K562 (cell line): ENCODE results near the gene CYYR1. TPM values are rescaled to one million over a fixed set of nuclear protein-coding genes. Genes with fewer than 3 reads are reported as not detected.

Source experiments
- ATAC-seq: fragments of 200-7000 bp; cut with Tn5 transposase; 3 replicates; pipeline ENCODE4 v1.9.1; 2020; ENCODE audit warnings: moderate library complexity
- BruUV-seq: library from RNA; stranded (reverse); fragments of 400-500 nt; replicated peaks from 2 replicates; lab custom pipeline; 2021; lab: Mats Ljungman, UMichigan
- CTCF ChIA-PET: fragments of 300-600 bp; formaldehyde crosslinking; extraction: SDS; loops from one replicate; lab custom pipeline; 2021; ENCODE audit warnings: low intra/inter-chr PET ratio; lab: Yijun Ruan, JAX
- POLR2A ChIA-PET: fragments of 300-600, 350-650 bp; sonication (Branson Sonifier 250); formaldehyde crosslinking; extraction: SDS; loops from one replicate; lab custom pipeline; 2021; ENCODE audit warnings: antibody characterized with exemption, inconsistent platforms; lab: Yijun Ruan, JAX
- DNase-seq, 4 experiments: peaks; one replicate each; pipeline versions ENCODE4 v3.0.0 to v3.0.0-alpha.2; 2011 to 2018; ENCODE audit warnings: low spot score in 3 of 4, mixed read lengths in 3 of 4; ENCODE audit errors: extremely low read depth in 1 of 4
- FAIRE-seq: peaks from 2 replicates; lab custom pipeline; 2011; peaks lifted over from hg19 to GRCh38; lab: Jason Lieb, UNC
- H2AFZ ChIP-seq: 2 replicates; pipeline ENCODE4 v1.6.0; 2011; ENCODE audit warnings: low read depth, low read length, control low read depth, inconsistent platforms
- H3K27ac ChIP-seq: fragments of 200-600 bp; 3 replicates; pipeline ENCODE4 v1.8.0; 2011; ENCODE audit warnings: low read depth, mild to moderate bottlenecking, control low read depth, inconsistent platforms, low read length, moderate library complexity, mixed read lengths; ENCODE audit errors: extremely low read depth
- H3K27me3 ChIP-seq, 2 experiments: fragments of 300-600 bp in 1 of 2; 2 replicates in 1 of 2; 3 replicates in 1 of 2; pipeline versions ENCODE4 v1.6.0 to v1.8.0; 2011; ENCODE audit warnings: inconsistent platforms in 2 of 2, low read length in 2 of 2, mild to moderate bottlenecking in 1 of 2, mixed read lengths in 1 of 2, moderate library complexity in 1 of 2; ENCODE audit not compliant: control insufficient read depth in 2 of 2, insufficient read depth in 2 of 2
- H3K36me3 ChIP-seq: fragments of 300-600 bp; 3 replicates; pipeline ENCODE4 v1.8.0; 2011; ENCODE audit warnings: mild to moderate bottlenecking, low read length, inconsistent platforms; ENCODE audit not compliant: control insufficient read depth, insufficient read depth
- H3K4me1 ChIP-seq, 2 experiments: fragments of 200-600 bp in 1 of 2; replicated peaks in 1 of 2; 2 replicates in 1 of 2; 3 replicates in 1 of 2; pipeline versions ENCODE4 v1.5.1 to v1.8.0; 2011; ENCODE audit warnings: inconsistent platforms in 2 of 2, low read length in 2 of 2, mild to moderate bottlenecking in 1 of 2, mixed read lengths in 1 of 2, moderate library complexity in 1 of 2; ENCODE audit not compliant: control insufficient read depth in 2 of 2, insufficient read depth in 2 of 2
- H3K4me2 ChIP-seq: 2 replicates; pipeline ENCODE4 v1.6.1; 2011; ENCODE audit warnings: low read length, control low read depth, inconsistent platforms, mixed read lengths; ENCODE audit not compliant: insufficient read depth
- H3K4me3 ChIP-seq: fragments of 200-600 bp; sonication (generic), shearing (Covaris generic); 2 replicates; pipeline ENCODE4 v1.5.1; 2016; ENCODE audit warnings: control low read depth, inconsistent platforms
- H3K79me2 ChIP-seq: fragments of 200-600 bp; 3 replicates; pipeline ENCODE4 v1.8.0; 2011; ENCODE audit warnings: low read length, inconsistent platforms; ENCODE audit not compliant: control insufficient read depth, insufficient read depth
- H3K9ac ChIP-seq, 2 experiments: 2 replicates each; pipeline versions ENCODE4 v1.6.0 to v1.6.1; 2011; ENCODE audit warnings: low read depth in 2 of 2, low read length in 2 of 2, control low read depth in 1 of 2, inconsistent platforms in 1 of 2, mild to moderate bottlenecking in 1 of 2, mixed read lengths in 1 of 2; ENCODE audit not compliant: insufficient read depth in 1 of 2
- H3K9me1 ChIP-seq: one replicate; pipeline ENCODE4 v1.6.0; 2011; ENCODE audit warnings: inconsistent platforms, mild to moderate bottlenecking, low read length, moderate library complexity; ENCODE audit not compliant: control insufficient read depth, insufficient read depth
- H3K9me3 ChIP-seq: replicated peaks from 2 replicates; pipeline ENCODE4 v1.5.1; 2011; ENCODE audit warnings: low read depth, low read length, inconsistent platforms; ENCODE audit not compliant: control insufficient read depth, insufficient read depth
- H4K20me1 ChIP-seq: replicated peaks from 2 replicates; pipeline ENCODE4 v1.6.1; 2011; ENCODE audit warnings: low read length, inconsistent platforms, mixed read lengths; ENCODE audit not compliant: control insufficient read depth, insufficient read depth
- E2F3 ChIP-seq: fragments of 250-450 bp; sonication (Bioruptor Pico); IDR thresholded peaks from 2 replicates; pipeline ENCODE4 v1.4.0; 2020; ENCODE audit warnings: mild to moderate bottlenecking
- MCM5 ChIP-seq: fragments of 450-650 bp; IDR thresholded peaks from 2 replicates; pipeline ENCODE4 v1.6.1; 2016; ENCODE audit warnings: low read depth
- PTRF ChIP-seq: fragments of 450-650 bp; IDR thresholded peaks from 2 replicates; pipeline ENCODE4 v1.6.1; 2016; ENCODE audit warnings: mild to moderate bottlenecking, missing genetic modification characterization, missing compliant biosample characterization
- ZNF133 ChIP-seq: fragments of 250-450 bp; sonication (Bioruptor Pico); IDR thresholded peaks from 2 replicates; pipeline ENCODE4 v1.4.0; 2020; ENCODE audit warnings: mild to moderate bottlenecking
- ZNF253 ChIP-seq: fragments of 250-450 bp; sonication (Bioruptor Pico); conservative IDR thresholded peaks from 2 replicates; pipeline ENCODE4 v1.6.1; 2021; ENCODE audit warnings: mild to moderate bottlenecking
- ZNF311 ChIP-seq: fragments of 250-450 bp; sonication (Bioruptor Pico); IDR thresholded peaks from 2 replicates; pipeline ENCODE4 v1.4.0; 2020; ENCODE audit warnings: mild to moderate bottlenecking, moderate library complexity
- ZNF766 ChIP-seq: fragments of 200-800 bp; sonication (Bioruptor generic); conservative IDR thresholded peaks from 2 replicates; pipeline ENCODE4 v1.6.1; 2016; ENCODE audit warnings: missing genetic modification characterization, missing compliant biosample characterization
- ZSCAN32 ChIP-seq: fragments of 450-650 bp; formaldehyde crosslinking; IDR thresholded peaks from 2 replicates; pipeline ENCODE4 v1.4.0; 2020; ENCODE audit warnings: mild to moderate bottlenecking, moderate library complexity
- in situ Hi-C: fragments of 300-500 bp; cut with MboI; formaldehyde crosslinking; loops from 4 replicates; pipeline ENCODE4 v1.15.0; 2018; ENCODE audit warnings: inconsistent platforms, mixed read lengths
- intact Hi-C: fragments of 100-400 bp; cut with micrococcal nuclease; formaldehyde crosslinking; loops from 2 replicates; pipeline ENCODE4 v1.14.2; 2022
- polyA plus RNA-seq, 8 experiments: library from polyadenylated mRNA; depleted of rRNA in 4 of 8; stranded (reverse) in 5 of 8; unstranded in 3 of 8; fragments of >200 nt; fragmentation: Nextera tagmentation in 2 of 8; fragmentation: Illumina TruSeq in 1 of 8; extraction: Ambion mirVana in 2 of 8; extraction: Trizol in 1 of 8; gene quantifications; 2 replicates each; pipeline versions ENCODE4 v1.2.1 to v1.2.3, GENCODE V29; 2011 to 2014; ENCODE audit warnings: inconsistent platforms in 1 of 8, missing spikeins in 1 of 8
- total RNA-seq, 7 experiments: library from RNA; depleted of rRNA in 6 of 7; stranded (reverse); fragments of >200 nt in 6 of 7; fragmentation: Illumina TruSeq in 2 of 7; extraction: Trizol in 2 of 7; gene quantifications; 2 replicates each; pipeline versions ENCODE4 v1.2.1 to v1.2.3, GENCODE V29; 2011 to 2021; ENCODE audit warnings: low replicate concordance in 1 of 7
- TF ChIP-seq, protein P1 (sequence below): fragments of 450-650 bp; IDR thresholded peaks from 2 replicates; pipeline ENCODE4 v1.6.1; 2016; ENCODE audit warnings: mild to moderate bottlenecking
- TF ChIP-seq, protein P2 (sequence below): sonication (generic); formaldehyde crosslinking; IDR thresholded peaks from 2 replicates; pipeline ENCODE4 v1.8.0; 2023; ENCODE audit warnings: missing genetic modification reagents, mild to moderate bottlenecking, borderline replicate concordance
- TF ChIP-seq, protein P3 (sequence below), 3 experiments: IDR thresholded peaks in 2 of 3; conservative IDR thresholded peaks in 1 of 3; 2 replicates each; pipeline ENCODE4 v1.5.1; 2011 to 2012; ENCODE audit warnings: low read length in 3 of 3, mild to moderate bottlenecking in 3 of 3, control low read depth in 2 of 3, improper control_type of control experiment in 1 of 3, inconsistent platforms in 1 of 3, low read depth in 1 of 3, mixed read lengths in 1 of 3, moderate library complexity in 1 of 3; ENCODE audit not compliant: insufficient read depth in 2 of 3
- TF ChIP-seq, protein P4 (sequence below), 2 experiments: fragments of 200-800 bp in 1 of 2; sonication (Bioruptor generic) in 1 of 2; sonication (generic) in 1 of 2; formaldehyde crosslinking in 1 of 2; IDR thresholded peaks in 1 of 2; conservative IDR thresholded peaks in 1 of 2; 2 replicates each; pipeline versions ENCODE4 v1.5.0 to v1.6.1; 2016 to 2020; ENCODE audit warnings: missing compliant biosample characterization in 1 of 2, missing genetic modification characterization in 1 of 2, missing genetic modification reagents in 1 of 2

Gene CYYR1
- total and polyA plus RNA-seq, 9 of the 15 experiments (the other 6 are each of a cell fraction or from before 2014, with no cell fraction given) = not detected

DNA sequence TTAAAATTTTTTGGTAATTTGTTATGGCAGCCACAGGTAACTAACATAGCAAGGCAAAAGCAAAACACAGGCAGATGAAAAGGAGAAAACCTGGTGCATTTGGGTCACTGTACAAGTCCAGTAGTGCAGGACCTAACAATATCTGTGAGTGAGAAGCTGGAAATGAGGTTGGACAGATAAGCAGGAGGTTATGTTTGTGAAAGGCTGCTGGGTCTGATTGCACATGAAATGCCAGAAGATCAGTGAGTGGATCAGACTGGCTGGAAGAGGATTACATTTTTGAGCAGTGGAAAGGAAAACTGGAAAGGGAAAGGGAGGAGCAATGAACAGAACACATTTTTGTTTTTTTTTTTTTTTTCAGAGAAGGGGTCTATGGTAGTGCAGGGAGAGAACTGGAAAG is 73.6 kb downstream of the CYYR1 start:
- H3K9ac ChIP-seq = no peak overlapping the region
- ATAC-seq (no peak), DNase-seq (no peak), FAIRE-seq (no peak)
- H4K20me1 ChIP-seq = no peaks in the 10 kb centered on the region
- no peaks in the 10 kb centered on the region for H3K4me1 ChIP-seq
- H2AFZ ChIP-seq = no peak overlapping the region
- no peak overlapping the region for H3K4me2 ChIP-seq
- no peaks in the 10 kb centered on the region for H3K79me2 ChIP-seq
- TF ChIP-seq, protein P1, sequence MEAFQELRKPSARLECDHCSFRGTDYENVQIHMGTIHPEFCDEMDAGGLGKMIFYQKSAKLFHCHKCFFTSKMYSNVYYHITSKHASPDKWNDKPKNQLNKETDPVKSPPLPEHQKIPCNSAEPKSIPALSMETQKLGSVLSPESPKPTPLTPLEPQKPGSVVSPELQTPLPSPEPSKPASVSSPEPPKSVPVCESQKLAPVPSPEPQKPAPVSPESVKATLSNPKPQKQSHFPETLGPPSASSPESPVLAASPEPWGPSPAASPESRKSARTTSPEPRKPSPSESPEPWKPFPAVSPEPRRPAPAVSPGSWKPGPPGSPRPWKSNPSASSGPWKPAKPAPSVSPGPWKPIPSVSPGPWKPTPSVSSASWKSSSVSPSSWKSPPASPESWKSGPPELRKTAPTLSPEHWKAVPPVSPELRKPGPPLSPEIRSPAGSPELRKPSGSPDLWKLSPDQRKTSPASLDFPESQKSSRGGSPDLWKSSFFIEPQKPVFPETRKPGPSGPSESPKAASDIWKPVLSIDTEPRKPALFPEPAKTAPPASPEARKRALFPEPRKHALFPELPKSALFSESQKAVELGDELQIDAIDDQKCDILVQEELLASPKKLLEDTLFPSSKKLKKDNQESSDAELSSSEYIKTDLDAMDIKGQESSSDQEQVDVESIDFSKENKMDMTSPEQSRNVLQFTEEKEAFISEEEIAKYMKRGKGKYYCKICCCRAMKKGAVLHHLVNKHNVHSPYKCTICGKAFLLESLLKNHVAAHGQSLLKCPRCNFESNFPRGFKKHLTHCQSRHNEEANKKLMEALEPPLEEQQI = no peak
- TF ChIP-seq MCM5 = no peak
- no peak for TF ChIP-seq PTRF (tag)
- TF ChIP-seq E2F3 (CRISPR knock-in tag) = no peak
- no peak for TF ChIP-seq ZSCAN32 (CRISPR knock-in tag)
- TF ChIP-seq, protein P2, sequence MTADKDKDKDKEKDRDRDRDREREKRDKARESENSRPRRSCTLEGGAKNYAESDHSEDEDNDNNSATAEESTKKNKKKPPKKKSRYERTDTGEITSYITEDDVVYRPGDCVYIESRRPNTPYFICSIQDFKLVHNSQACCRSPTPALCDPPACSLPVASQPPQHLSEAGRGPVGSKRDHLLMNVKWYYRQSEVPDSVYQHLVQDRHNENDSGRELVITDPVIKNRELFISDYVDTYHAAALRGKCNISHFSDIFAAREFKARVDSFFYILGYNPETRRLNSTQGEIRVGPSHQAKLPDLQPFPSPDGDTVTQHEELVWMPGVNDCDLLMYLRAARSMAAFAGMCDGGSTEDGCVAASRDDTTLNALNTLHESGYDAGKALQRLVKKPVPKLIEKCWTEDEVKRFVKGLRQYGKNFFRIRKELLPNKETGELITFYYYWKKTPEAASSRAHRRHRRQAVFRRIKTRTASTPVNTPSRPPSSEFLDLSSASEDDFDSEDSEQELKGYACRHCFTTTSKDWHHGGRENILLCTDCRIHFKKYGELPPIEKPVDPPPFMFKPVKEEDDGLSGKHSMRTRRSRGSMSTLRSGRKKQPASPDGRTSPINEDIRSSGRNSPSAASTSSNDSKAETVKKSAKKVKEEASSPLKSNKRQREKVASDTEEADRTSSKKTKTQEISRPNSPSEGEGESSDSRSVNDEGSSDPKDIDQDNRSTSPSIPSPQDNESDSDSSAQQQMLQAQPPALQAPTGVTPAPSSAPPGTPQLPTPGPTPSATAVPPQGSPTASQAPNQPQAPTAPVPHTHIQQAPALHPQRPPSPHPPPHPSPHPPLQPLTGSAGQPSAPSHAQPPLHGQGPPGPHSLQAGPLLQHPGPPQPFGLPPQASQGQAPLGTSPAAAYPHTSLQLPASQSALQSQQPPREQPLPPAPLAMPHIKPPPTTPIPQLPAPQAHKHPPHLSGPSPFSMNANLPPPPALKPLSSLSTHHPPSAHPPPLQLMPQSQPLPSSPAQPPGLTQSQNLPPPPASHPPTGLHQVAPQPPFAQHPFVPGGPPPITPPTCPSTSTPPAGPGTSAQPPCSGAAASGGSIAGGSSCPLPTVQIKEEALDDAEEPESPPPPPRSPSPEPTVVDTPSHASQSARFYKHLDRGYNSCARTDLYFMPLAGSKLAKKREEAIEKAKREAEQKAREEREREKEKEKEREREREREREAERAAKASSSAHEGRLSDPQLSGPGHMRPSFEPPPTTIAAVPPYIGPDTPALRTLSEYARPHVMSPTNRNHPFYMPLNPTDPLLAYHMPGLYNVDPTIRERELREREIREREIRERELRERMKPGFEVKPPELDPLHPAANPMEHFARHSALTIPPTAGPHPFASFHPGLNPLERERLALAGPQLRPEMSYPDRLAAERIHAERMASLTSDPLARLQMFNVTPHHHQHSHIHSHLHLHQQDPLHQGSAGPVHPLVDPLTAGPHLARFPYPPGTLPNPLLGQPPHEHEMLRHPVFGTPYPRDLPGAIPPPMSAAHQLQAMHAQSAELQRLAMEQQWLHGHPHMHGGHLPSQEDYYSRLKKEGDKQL (CRISPR knock-in tag) = no peak
- TF ChIP-seq ZNF766 (CRISPR knock-in tag) = no peak
- TF ChIP-seq, protein P3, sequence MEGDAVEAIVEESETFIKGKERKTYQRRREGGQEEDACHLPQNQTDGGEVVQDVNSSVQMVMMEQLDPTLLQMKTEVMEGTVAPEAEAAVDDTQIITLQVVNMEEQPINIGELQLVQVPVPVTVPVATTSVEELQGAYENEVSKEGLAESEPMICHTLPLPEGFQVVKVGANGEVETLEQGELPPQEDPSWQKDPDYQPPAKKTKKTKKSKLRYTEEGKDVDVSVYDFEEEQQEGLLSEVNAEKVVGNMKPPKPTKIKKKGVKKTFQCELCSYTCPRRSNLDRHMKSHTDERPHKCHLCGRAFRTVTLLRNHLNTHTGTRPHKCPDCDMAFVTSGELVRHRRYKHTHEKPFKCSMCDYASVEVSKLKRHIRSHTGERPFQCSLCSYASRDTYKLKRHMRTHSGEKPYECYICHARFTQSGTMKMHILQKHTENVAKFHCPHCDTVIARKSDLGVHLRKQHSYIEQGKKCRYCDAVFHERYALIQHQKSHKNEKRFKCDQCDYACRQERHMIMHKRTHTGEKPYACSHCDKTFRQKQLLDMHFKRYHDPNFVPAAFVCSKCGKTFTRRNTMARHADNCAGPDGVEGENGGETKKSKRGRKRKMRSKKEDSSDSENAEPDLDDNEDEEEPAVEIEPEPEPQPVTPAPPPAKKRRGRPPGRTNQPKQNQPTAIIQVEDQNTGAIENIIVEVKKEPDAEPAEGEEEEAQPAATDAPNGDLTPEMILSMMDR (IDR thresholded peaks at IDR 0.05 in 2 of 3, conservative IDR thresholded peaks at IDR 0.05 in 1 of 3; ENCODE audit: insufficient read depth in 2 of 3, low read depth in 1 of 3, low read length in 3 of 3) = no peak
- TF ChIP-seq ZNF253 (CRISPR knock-in tag) = no peak
- no peak for TF ChIP-seq ZNF133 (CRISPR knock-in tag)
- TF ChIP-seq ZNF311 (CRISPR knock-in tag) = no peak
- TF ChIP-seq, protein P4, sequence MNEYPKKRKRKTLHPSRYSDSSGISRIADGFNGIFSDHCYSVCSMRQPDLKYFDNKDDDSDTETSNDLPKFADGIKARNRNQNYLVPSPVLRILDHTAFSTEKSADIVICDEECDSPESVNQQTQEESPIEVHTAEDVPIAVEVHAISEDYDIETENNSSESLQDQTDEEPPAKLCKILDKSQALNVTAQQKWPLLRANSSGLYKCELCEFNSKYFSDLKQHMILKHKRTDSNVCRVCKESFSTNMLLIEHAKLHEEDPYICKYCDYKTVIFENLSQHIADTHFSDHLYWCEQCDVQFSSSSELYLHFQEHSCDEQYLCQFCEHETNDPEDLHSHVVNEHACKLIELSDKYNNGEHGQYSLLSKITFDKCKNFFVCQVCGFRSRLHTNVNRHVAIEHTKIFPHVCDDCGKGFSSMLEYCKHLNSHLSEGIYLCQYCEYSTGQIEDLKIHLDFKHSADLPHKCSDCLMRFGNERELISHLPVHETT (CRISPR knock-in tag; conservative IDR thresholded peaks at IDR 0.05 in 1 of 2, IDR thresholded peaks at IDR 0.05 in 1 of 2) = no peak
- H3K4me3 ChIP-seq = no peak overlapping the region
- in situ Hi-C loops (no loop called here), intact Hi-C loops (no loop called here)
- H3K9me1 ChIP-seq = no peaks in the 10 kb centered on the region
- H3K36me3 ChIP-seq = no peaks in the 10 kb centered on the region
- no TSS peak for BruUV-seq
- POLR2A ChIA-PET = no interaction called here
- no peaks in the 10 kb centered on the region for H3K9me3 ChIP-seq
- H3K27ac ChIP-seq = no peak overlapping the region
- CTCF ChIA-PET = no interaction called here
- H3K27me3 ChIP-seq = no peaks in the 10 kb centered on the region
